HG03103 (cell line): ENCODE data around the gene TDRD9.

Source experiments
- ATAC-seq: cut with Tn5 transposase; IDR thresholded peaks from one replicate; pipeline ENCODE4 v1.9.1; 2021; ENCODE audit warnings: low read depth; ENCODE audit not compliant: unreplicated experiment

Gene TDRD9

GRCh38 chr14:104099096-104100041, 171.1 kb downstream of the TDRD9 start:
- no peak for ATAC-seq

GRCh38 chr14:104100171-104101085, 172.2 kb downstream of the TDRD9 start:
- ATAC-seq = no peak

GRCh38 chr14:104101086-104101621, 172.9 kb downstream of the TDRD9 start:
- ATAC-seq = no peak

GRCh38 chr14:104101651-104102281, 173.5 kb downstream of the TDRD9 start:
- ATAC-seq = no peak
